Measurements from ENCODE around the gene CDC45. TPM values are rescaled to one million over a fixed set of nuclear protein-coding genes. Genes with fewer than 3 reads are reported as not detected.

The CDC45 gene
- total and polyA plus RNA-seq, 10 donors, result 1.5 to 7.3 (median 4.9) TPM

DNA sequence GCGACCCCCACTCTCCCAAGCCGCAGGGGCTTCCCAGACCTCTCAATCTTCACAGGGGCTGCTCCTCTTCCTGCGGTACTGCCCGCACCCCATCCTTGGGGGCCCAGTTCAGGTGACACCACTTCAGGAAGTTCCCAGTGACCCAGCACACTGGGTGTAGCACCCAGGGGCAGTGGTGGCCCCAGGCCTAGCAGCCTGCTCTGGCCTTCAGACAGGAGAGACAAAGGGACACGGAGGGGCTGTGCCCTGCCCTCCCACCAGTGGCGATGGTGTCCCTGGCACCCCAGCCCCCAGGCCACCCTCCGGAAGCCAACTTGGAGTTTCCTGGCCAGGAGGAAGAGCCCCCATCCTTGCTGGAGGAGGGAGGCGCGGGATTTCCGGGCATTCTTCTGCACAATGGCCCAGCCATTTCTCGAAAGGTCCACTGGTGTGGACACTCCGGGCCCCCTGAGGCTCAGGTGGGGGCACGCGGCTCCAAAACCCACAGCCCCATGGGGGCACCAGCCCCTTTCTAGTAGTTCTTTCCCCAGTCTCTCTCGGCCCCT lies 45.5 kb downstream of the CDC45 start:
- peak; percentile 51 for DNase-seq
- Histone ChIP-seq H3K27ac (peak overlapping the region in 7 of 8 donors; percentile 20 to 81 (median 56)), H3K9me3 (no peaks in the 10 kb centered on the region), H3K27me3 (replicated peaks in 1 of 7) (peaks cover 7 to 65% (median 29%) of the 10 kb centered on the region in 7 donors), H3K4me3 (peak overlapping the region in 6 of 8 donors; percentile 43 to 70 (median 48)), H3K36me3 (peaks cover 0 to 14% (median 0%) of the 10 kb centered on the region in 6 donors), H3K4me1 (peaks cover 14 to 61% (median 45%) of the 10 kb centered on the region in 6 donors)
- 57 to 72% (median 66%) methylated on average over 11 to 15 of the region's 15 CpGs for WGBS, 5 donors
- intact Hi-C loops (cut with DNase I; ENCODE audit: low total_unique reads), result no loop called here
- no peak for TF ChIP-seq POLR2A (IDR thresholded peaks at IDR 0.05)
- TF ChIP-seq POLR2AphosphoS5 (IDR thresholded peaks at IDR 0.05), result peak; percentile 22 to 79 (median 58)
- TF ChIP-seq, protein P1, sequence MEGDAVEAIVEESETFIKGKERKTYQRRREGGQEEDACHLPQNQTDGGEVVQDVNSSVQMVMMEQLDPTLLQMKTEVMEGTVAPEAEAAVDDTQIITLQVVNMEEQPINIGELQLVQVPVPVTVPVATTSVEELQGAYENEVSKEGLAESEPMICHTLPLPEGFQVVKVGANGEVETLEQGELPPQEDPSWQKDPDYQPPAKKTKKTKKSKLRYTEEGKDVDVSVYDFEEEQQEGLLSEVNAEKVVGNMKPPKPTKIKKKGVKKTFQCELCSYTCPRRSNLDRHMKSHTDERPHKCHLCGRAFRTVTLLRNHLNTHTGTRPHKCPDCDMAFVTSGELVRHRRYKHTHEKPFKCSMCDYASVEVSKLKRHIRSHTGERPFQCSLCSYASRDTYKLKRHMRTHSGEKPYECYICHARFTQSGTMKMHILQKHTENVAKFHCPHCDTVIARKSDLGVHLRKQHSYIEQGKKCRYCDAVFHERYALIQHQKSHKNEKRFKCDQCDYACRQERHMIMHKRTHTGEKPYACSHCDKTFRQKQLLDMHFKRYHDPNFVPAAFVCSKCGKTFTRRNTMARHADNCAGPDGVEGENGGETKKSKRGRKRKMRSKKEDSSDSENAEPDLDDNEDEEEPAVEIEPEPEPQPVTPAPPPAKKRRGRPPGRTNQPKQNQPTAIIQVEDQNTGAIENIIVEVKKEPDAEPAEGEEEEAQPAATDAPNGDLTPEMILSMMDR (IDR thresholded peaks at IDR 0.05 in 8 of 11, conservative IDR thresholded peaks at IDR 0.05 in 3 of 11), result no peak

GRCh38 chr22:19525666-19526065 lies 45.9 kb downstream of the CDC45 start:
- WGBS, 5 donors, result 52 to 82% (median 64%) methylated on average over 3 of the region's 3 CpGs
- TF ChIP-seq, protein P1 (IDR thresholded peaks at IDR 0.05 in 8 of 11, conservative IDR thresholded peaks at IDR 0.05 in 3 of 11), result no peak
- TF ChIP-seq POLR2A (IDR thresholded peaks at IDR 0.05) (no peak), POLR2AphosphoS5 (IDR thresholded peaks at IDR 0.05) (no peak)
- H3K4me1 ChIP-seq, result peaks cover 14 to 61% (median 45%) of the 10 kb centered on the region in 6 donors
- DNase-seq, result peak; percentile 13
- H3K27me3 ChIP-seq (replicated peaks in 1 of 7), result peaks cover 7 to 66% (median 29%) of the 10 kb centered on the region in 7 donors
- H3K4me3 ChIP-seq, result no peak overlapping the region
- intact Hi-C loops (cut with DNase I; ENCODE audit: low total_unique reads), result no loop called here
- H3K9me3 ChIP-seq, result no peaks in the 10 kb centered on the region
- H3K27ac ChIP-seq, result peak overlapping the region in 6 of 8 donors; percentile 53 to 81 (median 62)
- H3K36me3 ChIP-seq, result peaks cover 0 to 11% (median 0%) of the 10 kb centered on the region in 6 donors

GRCh38 chr22:19526076-19526701 lies 46.5 kb downstream of the CDC45 start:
- 92 to 97% (median 95%) methylated on average over 11 of the region's 11 CpGs for WGBS, 5 donors
- peak overlapping the region in 3 of 8 donors; percentile 53 to 81 (median 60) for H3K27ac ChIP-seq
- H3K27me3 ChIP-seq (replicated peaks in 1 of 7), result peaks cover 7 to 72% (median 29%) of the 10 kb centered on the region in 7 donors
- H3K4me1 ChIP-seq, result peaks cover 14 to 61% (median 45%) of the 10 kb centered on the region in 6 donors
- peak; percentile 52 for DNase-seq
- H3K9me3 ChIP-seq, result no peaks in the 10 kb centered on the region
- H3K36me3 ChIP-seq, result peaks cover 0 to 6% (median 0%) of the 10 kb centered on the region in 6 donors
- H3K4me3 ChIP-seq, result no peak overlapping the region
- intact Hi-C loops (cut with DNase I; ENCODE audit: low total_unique reads), result no loop called here
- no peak for TF ChIP-seq POLR2A (IDR thresholded peaks at IDR 0.05)
- TF ChIP-seq, protein P1 (IDR thresholded peaks at IDR 0.05 in 8 of 11, conservative IDR thresholded peaks at IDR 0.05 in 3 of 11), result no peak

GRCh38 chr22:19526702-19527111 lies 47.0 kb downstream of the CDC45 start:
- Histone ChIP-seq H3K4me3 (no peak overlapping the region), H3K27ac (peak overlapping the region in 5 of 8 donors; percentile 30 to 81 (median 60)), H3K9me3 (no peaks in the 10 kb centered on the region), H3K36me3 (peaks cover 0 to 3% (median 0%) of the 10 kb centered on the region in 6 donors), H3K27me3 (replicated peaks in 1 of 7) (peaks cover 7 to 72% (median 29%) of the 10 kb centered on the region in 7 donors), H3K4me1 (peaks cover 14 to 61% (median 45%) of the 10 kb centered on the region in 6 donors)
- WGBS, 5 donors, result 71 to 87% (median 85%) methylated on average over 5 to 7 of the region's 7 CpGs
- intact Hi-C loops (cut with DNase I; ENCODE audit: low total_unique reads), result no loop called here
- peak; percentile 46 for DNase-seq
- TF ChIP-seq POLR2A (IDR thresholded peaks at IDR 0.05) (no peak), POLR2AphosphoS5 (IDR thresholded peaks at IDR 0.05) (no peak)
- TF ChIP-seq, protein P1 (IDR thresholded peaks at IDR 0.05 in 8 of 11, conservative IDR thresholded peaks at IDR 0.05 in 3 of 11), result no peak
